Esophagus (tissue), 2 donors: ENCODE results near the gene PEX26. TPM values are rescaled to one million over a fixed set of nuclear protein-coding genes. Genes with fewer than 3 reads are reported as not detected.

Experiments
- H3K27ac ChIP-seq, 2 donors: one replicate each; pipeline ENCODE4 v1.5.1; 2013; ENCODE audit warnings: low read depth in 2 of 2, mild to moderate bottlenecking in 2 of 2, inconsistent platforms in 1 of 2, low read length in 1 of 2, moderate library complexity in 1 of 2
- H3K27me3 ChIP-seq, 2 donors: one replicate each; pipeline ENCODE4 v1.6.1; 2013; ENCODE audit warnings: low read length in 2 of 2, control low read depth in 1 of 2, mild to moderate bottlenecking in 1 of 2; ENCODE audit not compliant: insufficient read depth in 2 of 2, control insufficient read depth in 1 of 2
- H3K36me3 ChIP-seq, 2 donors: one replicate each; pipeline ENCODE4 v1.6.1; 2013; ENCODE audit warnings: low read length in 1 of 2; ENCODE audit not compliant: control insufficient read depth in 2 of 2, insufficient read depth in 2 of 2
- H3K4me1 ChIP-seq, 2 donors: one replicate each; pipeline ENCODE4 v1.6.1; 2013; ENCODE audit warnings: low read length in 1 of 2; ENCODE audit not compliant: control insufficient read depth in 2 of 2, insufficient read depth in 2 of 2
- H3K4me3 ChIP-seq, 2 donors: one replicate each; pipeline ENCODE4 v1.5.1; 2013; ENCODE audit warnings: low read length in 2 of 2, mild to moderate bottlenecking in 2 of 2, low read depth in 1 of 2, moderate library complexity in 1 of 2
- H3K9me3 ChIP-seq, 2 donors: one replicate each; pipeline ENCODE4 v1.6.1; 2013; ENCODE audit warnings: mild to moderate bottlenecking in 2 of 2, low read depth in 1 of 2, low read length in 1 of 2, moderate library complexity in 1 of 2; ENCODE audit not compliant: control insufficient read depth in 2 of 2, insufficient read depth in 1 of 2
- WGBS, 2 donors: extraction: QIAGEN DNeasy Blood & Tissue Kit; methylation state at CpG; one replicate each; pipeline ENCODE4 v1.1.7; 2013; 5-methylcytosine and 5-hydroxymethylcytosine counted together
- polyA plus RNA-seq, 2 donors: library from polyadenylated mRNA; stranded (reverse); fragments of 200-250 nt; gene quantifications; one replicate each; pipeline ENCODE4 v1.2.3, GENCODE V29; 2013
- donor health status: healthy with polysubstance abuse.
- donor health status: Bipolar disorder and iron deficiency.

PEX26 gene
- 10 to 100 TPM; 13.5 to 15.0 TPM for polyA plus RNA-seq

DNA sequence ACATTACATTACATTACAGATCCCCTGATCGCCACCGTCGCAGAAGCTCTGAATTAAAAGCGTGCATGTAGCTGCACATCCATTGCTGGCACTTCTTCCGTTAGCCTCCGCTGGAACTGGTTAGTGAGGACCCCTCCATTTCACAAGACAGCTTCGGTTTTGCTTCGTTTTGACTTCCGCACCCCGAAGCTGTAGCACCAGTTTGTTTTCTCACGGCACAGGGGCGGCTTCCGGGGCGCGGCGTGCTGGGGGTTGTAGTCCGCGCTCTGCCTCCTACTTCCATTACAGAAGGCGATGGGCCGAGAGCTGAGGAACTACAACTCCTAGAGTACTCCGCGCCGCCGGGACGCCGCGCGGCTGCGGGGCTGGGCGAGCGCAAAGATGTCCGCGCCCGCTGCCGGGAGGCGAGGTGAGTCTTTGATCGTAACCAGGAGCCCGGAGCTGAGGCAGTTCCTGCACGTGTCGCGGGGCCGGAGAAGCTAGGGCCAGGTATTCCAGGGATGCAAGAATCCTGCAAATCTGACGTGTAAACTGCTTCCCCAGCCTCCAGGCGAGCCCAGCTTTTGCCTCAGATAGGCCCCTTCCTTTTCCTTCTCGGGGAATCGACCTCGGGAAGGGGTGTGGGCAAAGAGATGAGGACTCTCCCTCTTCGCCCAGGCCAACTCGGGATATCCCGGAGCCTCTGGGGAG is at the start of gene PEX26:
Gene PEX26 (plus strand): TSS at position 352 of the 690 bp plus-strand sequence. CDS start 387 bp downstream, outside the sequence.
- Histone ChIP-seq H3K36me3 (peaks cover 0 to 9% of the 10 kb centered on the region in 2 donors), H3K4me1 (peaks cover 0 to 6% of the 10 kb centered on the region in 2 donors), H3K4me3 (peak within 1 kb of the TSS; percentile 87 to 91), H3K27ac (peak within 1 kb of the TSS; percentile 76 to 93), H3K9me3 (no peaks in the 10 kb centered on the region), H3K27me3 (no peaks in the 10 kb centered on the region)
- 0 to 1% methylated on average over 50 of the region's 50 CpGs for WGBS, 2 donors

DNA sequence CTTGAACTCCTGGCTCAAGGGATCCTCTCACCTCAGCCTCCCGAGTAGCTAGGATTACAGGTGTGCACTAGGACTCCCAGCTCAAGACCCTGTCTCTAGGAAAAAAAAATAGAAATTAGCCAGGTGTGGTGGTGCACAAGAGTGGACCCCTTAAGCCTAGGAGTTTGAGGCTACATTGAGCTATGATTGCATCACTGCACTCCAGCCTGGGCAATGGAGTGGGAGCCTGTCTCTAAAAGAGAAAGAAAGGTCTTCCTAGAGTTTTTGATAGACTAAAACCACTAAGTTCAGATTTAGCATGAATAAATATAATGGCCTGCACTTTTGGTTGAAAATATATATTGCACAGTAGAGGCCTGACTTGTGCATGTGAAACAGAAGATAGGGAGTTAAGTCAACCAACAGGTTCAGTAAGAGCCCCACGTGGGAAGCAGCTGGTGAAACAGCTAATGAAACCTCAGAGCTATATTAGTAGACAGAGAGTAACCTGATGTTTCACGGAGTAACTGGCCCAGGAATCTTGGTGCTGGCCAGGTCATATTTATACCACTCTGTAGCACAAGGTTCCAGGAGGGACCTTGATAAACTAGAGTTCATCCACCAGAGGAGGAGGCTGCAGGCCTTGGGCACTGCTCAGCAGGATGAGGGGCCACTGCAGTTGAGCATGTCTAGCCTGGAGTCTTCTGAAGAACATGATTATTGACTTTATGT is 48.8 kb upstream of the PEX26 start:
- Histone ChIP-seq H3K27ac (no peak overlapping the region), H3K27me3 (no peaks in the 10 kb centered on the region), H3K9me3 (no peaks in the 10 kb centered on the region), H3K4me3 (no peak overlapping the region), H3K36me3 (no peaks in the 10 kb centered on the region), H3K4me1 (peaks cover 0 to 3% of the 10 kb centered on the region in 2 donors)
- WGBS, 2 donors, result 55 to 59% methylated on average over 3 of the region's 3 CpGs

DNA sequence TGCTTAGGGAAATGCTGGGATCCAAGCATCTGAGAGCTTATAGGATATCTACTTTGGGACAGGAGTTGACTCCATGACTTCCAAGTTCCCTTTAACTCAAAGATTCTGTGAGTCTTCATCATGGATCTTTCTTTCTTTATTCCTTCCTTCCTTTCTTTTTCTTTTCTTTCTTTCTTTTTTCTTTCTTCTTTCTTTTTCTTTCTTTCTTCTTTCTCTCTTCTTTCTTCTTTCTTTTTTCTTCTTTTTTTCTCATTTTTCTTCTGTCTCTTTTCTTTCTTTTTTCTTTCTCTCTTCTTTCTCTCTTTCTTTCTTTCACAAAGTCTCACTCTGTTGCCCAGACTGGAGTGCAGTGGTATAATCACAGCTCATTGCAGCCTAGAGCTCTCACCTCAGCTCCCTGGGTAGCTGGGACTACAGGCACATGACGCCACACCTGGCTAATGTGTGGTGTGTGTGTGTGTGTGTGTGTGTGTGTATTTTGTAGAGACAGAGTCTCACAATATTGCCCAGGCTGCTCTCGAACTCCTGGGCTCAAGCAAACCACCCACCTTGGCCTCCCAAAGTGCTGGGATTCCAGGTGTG is 48.0 kb upstream of the PEX26 start:
- Histone ChIP-seq H3K36me3 (no peaks in the 10 kb centered on the region), H3K4me3 (no peak overlapping the region)

DNA sequence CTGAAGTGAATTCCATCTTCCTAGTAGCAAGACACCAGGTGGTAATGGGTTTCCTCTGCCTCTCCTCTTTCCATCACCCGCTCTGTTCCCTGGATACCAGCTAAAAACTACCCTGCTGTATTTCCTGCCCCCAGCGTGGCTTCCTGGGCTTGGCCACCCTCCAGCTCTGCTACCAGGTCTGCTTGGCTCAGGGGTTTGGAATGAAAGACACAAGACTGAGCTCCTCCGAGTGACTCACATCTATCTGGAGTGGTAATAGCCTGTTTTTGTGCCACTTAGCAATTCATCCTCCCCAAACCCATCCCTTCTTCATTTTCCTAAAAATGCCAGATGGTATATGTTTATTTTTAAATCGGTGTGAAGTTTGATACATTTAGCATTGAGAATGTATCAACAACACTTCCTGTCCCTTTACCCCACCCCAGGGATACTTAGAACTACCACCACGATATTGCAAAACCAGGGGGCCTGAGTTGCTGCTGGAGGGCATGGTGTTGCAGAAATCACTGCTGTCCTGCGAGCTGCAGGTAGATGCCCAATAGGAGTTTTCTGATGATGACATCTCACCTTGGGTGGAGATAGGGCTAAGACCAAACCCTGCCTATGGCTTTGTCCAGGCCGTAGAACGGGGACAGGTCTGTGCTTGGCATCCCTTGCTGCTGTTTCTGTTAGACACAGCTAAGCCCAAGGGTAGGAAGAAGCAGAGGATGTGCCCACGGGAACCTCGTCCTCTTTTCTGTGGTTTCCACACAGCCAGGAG is 45.9 kb upstream of the PEX26 start:
- WGBS, 2 donors, result 43 to 51% methylated on average over 10 of the region's 10 CpGs
- peak overlapping the region; percentile 77 to 96 for H3K27ac ChIP-seq
- H3K4me3 ChIP-seq, result no peak overlapping the region
- H3K27me3 ChIP-seq, result no peaks in the 10 kb centered on the region
- no peaks in the 10 kb centered on the region for H3K9me3 ChIP-seq
- no peaks in the 10 kb centered on the region for H3K36me3 ChIP-seq
- peaks cover 0 to 3% of the 10 kb centered on the region in 2 donors for H3K4me1 ChIP-seq

More for the DNA sequence above, 48.0 kb upstream of the PEX26 start:
- Histone ChIP-seq H3K9me3 (no peaks in the 10 kb centered on the region), H3K4me1 (peaks cover 0 to 3% of the 10 kb centered on the region in 2 donors), H3K27ac (no peak overlapping the region), H3K27me3 (no peaks in the 10 kb centered on the region)
- WGBS, 2 donors, result 85% methylated on average over 2 of the region's 2 CpGs

DNA sequence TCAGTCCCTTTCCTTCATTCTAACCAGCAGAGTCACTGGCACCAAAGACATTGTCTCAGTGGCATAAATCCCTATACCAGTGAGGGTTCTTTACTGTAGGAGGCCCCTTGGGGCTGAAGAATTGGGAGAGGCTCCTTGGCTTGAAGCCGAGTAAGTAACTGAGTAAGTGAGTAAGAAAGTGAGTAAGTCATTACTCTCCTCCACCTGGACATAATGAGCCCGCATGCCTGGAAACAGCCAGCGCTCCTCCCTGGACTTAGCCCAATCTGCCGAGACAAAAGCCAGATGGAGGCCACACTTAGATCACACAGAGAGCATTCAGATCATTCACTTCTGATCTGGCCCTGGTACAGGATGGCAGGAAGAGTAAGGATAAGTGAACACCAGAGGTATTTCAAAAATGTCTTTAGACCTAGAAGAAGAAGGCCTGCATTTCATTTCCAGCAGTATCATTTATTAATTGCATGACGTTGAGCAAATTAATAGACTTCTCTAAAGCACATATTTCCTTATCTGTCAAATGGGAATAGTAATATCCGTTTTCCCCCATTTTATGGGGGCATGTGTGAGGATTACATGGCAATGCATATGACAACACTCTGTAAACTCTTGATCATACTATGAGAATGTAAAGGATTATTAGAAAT is 45.2 kb upstream of the PEX26 start:
- 46% methylated on average over 6 of the region's 6 CpGs for WGBS, 2 donors
- H3K4me1 ChIP-seq, result peaks cover 0 to 3% of the 10 kb centered on the region in 2 donors
- no peaks in the 10 kb centered on the region for H3K36me3 ChIP-seq
- H3K27ac ChIP-seq, result peak overlapping the region; percentile 77 to 96
- H3K9me3 ChIP-seq, result no peaks in the 10 kb centered on the region
- no peaks in the 10 kb centered on the region for H3K27me3 ChIP-seq
- H3K4me3 ChIP-seq, result no peak overlapping the region

DNA sequence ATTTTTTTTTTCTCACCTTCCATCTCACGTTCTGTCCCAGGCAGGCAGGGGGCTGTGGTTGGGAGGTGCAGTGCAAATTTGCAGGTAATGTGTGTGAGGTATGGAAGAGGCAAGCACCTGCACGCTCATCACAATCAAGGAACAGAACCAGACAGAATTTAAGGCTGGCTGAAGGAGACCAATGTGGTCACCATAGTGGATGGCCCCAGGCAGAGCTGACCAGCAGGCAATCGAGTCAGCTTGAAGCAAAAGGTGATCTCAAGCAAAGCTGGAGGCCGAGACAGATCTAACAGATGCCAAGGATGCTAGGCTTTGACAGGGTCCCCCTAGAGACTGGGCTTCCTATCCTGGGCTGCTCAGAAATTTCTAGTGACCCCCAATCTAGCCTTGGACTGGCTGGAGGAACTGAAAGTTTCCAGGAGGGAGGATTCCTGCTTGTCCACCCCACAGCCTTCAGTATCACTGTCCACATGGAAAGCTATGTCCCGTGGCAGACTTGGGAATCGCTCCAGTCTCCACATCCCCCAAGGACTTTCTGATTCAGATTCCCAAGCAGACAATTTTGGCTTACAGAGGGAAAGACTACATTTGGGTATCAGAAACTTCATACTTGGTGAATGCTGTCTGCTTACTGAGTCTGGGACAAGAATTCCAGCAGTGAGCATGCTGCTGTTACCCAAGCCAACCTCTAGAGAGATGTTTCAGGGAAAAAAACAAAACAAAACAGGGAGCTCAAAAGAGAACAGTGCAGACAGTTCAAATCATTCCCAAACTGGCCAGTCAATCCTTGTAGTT is 44.4 kb upstream of the PEX26 start:
- H3K36me3 ChIP-seq, result no peaks in the 10 kb centered on the region
- H3K27ac ChIP-seq, result peak overlapping the region in 1 of 2 donors; percentile 14
- WGBS, 2 donors, result 73 to 77% methylated on average over 6 of the region's 6 CpGs
- no peak overlapping the region for H3K4me3 ChIP-seq
- H3K4me1 ChIP-seq, result peaks cover 0 to 3% of the 10 kb centered on the region in 2 donors
- H3K27me3 ChIP-seq, result no peaks in the 10 kb centered on the region
- no peaks in the 10 kb centered on the region for H3K9me3 ChIP-seq

DNA sequence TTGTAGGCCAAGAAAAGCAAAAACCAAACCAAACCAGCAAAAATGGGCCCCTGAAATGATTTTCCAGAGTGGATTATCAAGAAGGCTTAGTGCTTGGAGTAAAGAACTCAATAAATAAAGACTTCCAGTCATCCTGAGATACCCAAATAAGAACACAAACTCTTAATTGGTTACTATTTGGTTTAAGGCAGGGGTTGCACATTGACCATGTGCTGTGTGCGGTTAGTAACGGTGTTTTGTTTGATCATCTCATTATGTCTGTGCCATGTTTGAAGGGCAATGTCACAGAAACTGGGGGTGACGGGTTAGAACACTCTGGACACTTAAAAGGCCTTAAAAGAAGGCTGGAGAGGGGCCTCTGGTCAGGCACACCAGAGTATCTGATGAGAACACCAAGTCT is 43.7 kb upstream of the PEX26 start:
- H3K9me3 ChIP-seq, result no peaks in the 10 kb centered on the region
- H3K27me3 ChIP-seq, result no peaks in the 10 kb centered on the region
- 83 to 91% methylated on average over 3 of the region's 3 CpGs for WGBS, 2 donors
- H3K27ac ChIP-seq, result peak overlapping the region in 1 of 2 donors; percentile 30
- H3K4me3 ChIP-seq, result no peak overlapping the region
- peaks cover 0 to 3% of the 10 kb centered on the region in 2 donors for H3K4me1 ChIP-seq
- H3K36me3 ChIP-seq, result no peaks in the 10 kb centered on the region

DNA sequence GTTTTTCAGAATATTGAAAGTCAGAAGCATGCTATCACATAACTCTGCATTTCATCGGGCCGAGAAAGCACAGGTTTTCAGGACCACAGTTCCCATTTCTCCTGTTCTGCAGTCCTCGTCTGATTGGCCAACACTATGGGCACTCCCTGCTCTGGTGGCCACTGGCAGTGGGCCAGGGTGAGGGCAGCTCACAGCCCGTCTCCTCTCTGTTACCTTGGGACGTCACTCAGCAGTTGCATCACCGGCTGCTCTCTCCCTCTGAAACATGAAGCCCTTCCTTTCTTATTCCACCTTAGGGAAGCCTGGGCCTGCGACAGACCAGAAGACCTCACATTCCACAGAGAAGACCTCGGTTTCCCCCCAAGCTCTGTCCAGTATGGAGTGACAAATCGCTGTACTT is 42.0 kb upstream of the PEX26 start:
- H3K36me3 ChIP-seq, result no peaks in the 10 kb centered on the region
- no peak overlapping the region for H3K4me3 ChIP-seq
- 52 to 70% methylated on average over 9 of the region's 9 CpGs for WGBS, 2 donors
- H3K27me3 ChIP-seq, result no peaks in the 10 kb centered on the region
- H3K9me3 ChIP-seq, result no peaks in the 10 kb centered on the region
- peaks cover 0 to 3% of the 10 kb centered on the region in 2 donors for H3K4me1 ChIP-seq
- H3K27ac ChIP-seq, result peak overlapping the region in 1 of 2 donors; percentile 48
